Tibial nerve (tissue), 3 donors: Measurements from ENCODE around the gene UNC50.

Experiments used
- POLR2A ChIP-seq, 2 donors: fragments of 450-650 bp; IDR thresholded peaks; one replicate each; pipeline ENCODE4 v1.6.1; 2017; ENCODE audit warnings: antibody characterized with exemption in 2 of 2, mild to moderate bottlenecking in 2 of 2, moderate library complexity in 2 of 2
- TF ChIP-seq, protein P1 (sequence below), 5 experiments: fragments of 200-600 bp in 3 of 5; fragments of 450-650 bp in 2 of 5; sonication (generic) in 3 of 5; IDR thresholded peaks; one replicate each; pipeline ENCODE4 v1.5.1; 2016 to 2019; ENCODE audit warnings: antibody characterized with exemption in 5 of 5, mild to moderate bottlenecking in 3 of 5, moderate library complexity in 2 of 5

DNA sequence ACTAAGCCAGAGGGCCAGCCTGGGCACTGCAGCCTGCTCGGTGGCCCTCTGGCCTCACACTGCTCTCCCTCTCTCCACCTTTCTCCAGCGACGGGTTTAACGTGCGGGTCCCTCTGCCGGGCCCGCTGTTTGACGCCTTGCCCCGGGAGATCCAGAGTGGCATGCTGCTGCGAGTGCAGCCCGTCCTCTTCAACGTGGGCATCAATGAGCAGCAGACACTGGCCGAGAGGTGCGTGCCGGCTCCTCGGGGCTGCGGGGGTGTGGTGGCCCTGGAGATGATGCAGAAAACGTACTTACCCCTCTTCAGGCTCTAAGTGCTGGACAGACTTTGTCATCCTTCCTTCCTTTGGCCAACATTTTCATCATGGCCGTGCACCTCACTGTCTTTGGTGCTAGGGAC lies 42.4 kb upstream of the UNC50 start:
- TF ChIP-seq, protein P1, sequence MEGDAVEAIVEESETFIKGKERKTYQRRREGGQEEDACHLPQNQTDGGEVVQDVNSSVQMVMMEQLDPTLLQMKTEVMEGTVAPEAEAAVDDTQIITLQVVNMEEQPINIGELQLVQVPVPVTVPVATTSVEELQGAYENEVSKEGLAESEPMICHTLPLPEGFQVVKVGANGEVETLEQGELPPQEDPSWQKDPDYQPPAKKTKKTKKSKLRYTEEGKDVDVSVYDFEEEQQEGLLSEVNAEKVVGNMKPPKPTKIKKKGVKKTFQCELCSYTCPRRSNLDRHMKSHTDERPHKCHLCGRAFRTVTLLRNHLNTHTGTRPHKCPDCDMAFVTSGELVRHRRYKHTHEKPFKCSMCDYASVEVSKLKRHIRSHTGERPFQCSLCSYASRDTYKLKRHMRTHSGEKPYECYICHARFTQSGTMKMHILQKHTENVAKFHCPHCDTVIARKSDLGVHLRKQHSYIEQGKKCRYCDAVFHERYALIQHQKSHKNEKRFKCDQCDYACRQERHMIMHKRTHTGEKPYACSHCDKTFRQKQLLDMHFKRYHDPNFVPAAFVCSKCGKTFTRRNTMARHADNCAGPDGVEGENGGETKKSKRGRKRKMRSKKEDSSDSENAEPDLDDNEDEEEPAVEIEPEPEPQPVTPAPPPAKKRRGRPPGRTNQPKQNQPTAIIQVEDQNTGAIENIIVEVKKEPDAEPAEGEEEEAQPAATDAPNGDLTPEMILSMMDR (IDR thresholded peaks at IDR 0.05), result no peak
- TF ChIP-seq POLR2A (IDR thresholded peaks at IDR 0.05), result no peak
